ENCODE data around the gene BRD8. TPM values are rescaled to one million over a fixed set of nuclear protein-coding genes. Genes with fewer than 3 reads are reported as not detected.
"Not testable (repeated sequence)": the region's sequence is repeated elsewhere in the genome, so short reads cannot be mapped to it uniquely, and the experiment has no call there.

The BRD8 gene
- total RNA-seq, 2 donors from 2014 or later: 66.8 to 94.7 TPM

GRCh38 chr5:138180841-138181240 lies 2.4 kb upstream of the BRD8 start:
- peaks cover 7 to 15% of the 10 kb centered on the region in 2 donors for H3K36me3 Mint-ChIP-seq (ENCODE audit: insufficient read depth in 2 of 2)
- H3K9me3 Mint-ChIP-seq: no peaks in the 10 kb centered on the region
- H3K4me3 Mint-ChIP-seq: no peak overlapping the region
- peaks cover 23% of the 10 kb centered on the region for H3K4me1 Mint-ChIP-seq (ENCODE audit: low read depth)
- ATAC-seq (replicated peaks in 1 of 2): no peak
- no peaks in the 10 kb centered on the region for H3K27me3 Mint-ChIP-seq (ENCODE audit: low read depth)
- no peak overlapping the region for H3K27ac Mint-ChIP-seq
- DNase-seq: no peak

GRCh38 chr5:138180183-138180782 lies 1.9 kb upstream of the BRD8 start:
- Mint-ChIP-seq H3K27me3 (ENCODE audit: low read depth) (no peaks in the 10 kb centered on the region), H3K36me3 (ENCODE audit: insufficient read depth in 2 of 2) (peaks cover 7 to 16% of the 10 kb centered on the region in 2 donors), H3K4me1 (ENCODE audit: low read depth) (peaks cover 23% of the 10 kb centered on the region), H3K27ac (no peak overlapping the region), H3K4me3 (no peak overlapping the region), H3K9me3 (no peaks in the 10 kb centered on the region)
- no peak for ATAC-seq (replicated peaks in 1 of 2)
- DNase-seq: peak in 1 of 2 donors; percentile 11

DNA sequence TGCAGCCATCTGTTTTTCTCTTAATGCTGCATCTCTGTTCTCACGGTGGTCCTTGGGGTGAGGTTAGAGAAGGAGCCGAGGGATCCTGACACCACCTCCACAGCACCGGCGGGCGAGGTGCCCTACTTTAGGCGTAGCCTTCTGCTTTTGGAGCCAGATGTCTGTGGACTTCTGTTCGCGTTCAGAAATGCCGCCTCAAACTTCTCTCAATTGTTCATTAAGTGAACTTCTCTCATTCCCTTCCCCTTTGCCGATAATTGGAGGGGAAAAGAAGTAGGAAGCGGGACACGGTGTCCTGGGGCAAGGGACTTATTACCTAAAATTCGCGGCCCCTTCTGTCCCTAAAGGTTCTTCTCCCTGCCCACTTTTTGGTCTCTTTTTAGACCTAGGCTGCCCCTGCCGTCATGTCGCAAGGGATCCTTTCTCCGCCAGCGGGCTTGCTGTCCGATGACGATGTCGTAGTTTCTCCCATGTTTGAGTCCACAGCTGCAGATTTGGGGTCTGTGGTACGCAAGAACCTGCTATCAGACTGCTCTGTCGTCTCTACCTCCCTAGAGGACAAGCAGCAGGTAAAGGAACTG lies 937 bp upstream of the BRD8 start:
- H3K36me3 Mint-ChIP-seq (ENCODE audit: insufficient read depth in 2 of 2): peaks cover 7 to 12% of the 10 kb centered on the region in 2 donors
- H3K9me3 Mint-ChIP-seq: no peaks in the 10 kb centered on the region
- no peak for ATAC-seq (replicated peaks in 1 of 2)
- H3K4me1 Mint-ChIP-seq (ENCODE audit: low read depth): peaks cover 23% of the 10 kb centered on the region
- H3K27ac Mint-ChIP-seq: no peak overlapping the region
- no peak overlapping the region for H3K4me3 Mint-ChIP-seq
- H3K27me3 Mint-ChIP-seq (ENCODE audit: low read depth): no peaks in the 10 kb centered on the region
- peak; percentile 12 to 17 for DNase-seq

DNA sequence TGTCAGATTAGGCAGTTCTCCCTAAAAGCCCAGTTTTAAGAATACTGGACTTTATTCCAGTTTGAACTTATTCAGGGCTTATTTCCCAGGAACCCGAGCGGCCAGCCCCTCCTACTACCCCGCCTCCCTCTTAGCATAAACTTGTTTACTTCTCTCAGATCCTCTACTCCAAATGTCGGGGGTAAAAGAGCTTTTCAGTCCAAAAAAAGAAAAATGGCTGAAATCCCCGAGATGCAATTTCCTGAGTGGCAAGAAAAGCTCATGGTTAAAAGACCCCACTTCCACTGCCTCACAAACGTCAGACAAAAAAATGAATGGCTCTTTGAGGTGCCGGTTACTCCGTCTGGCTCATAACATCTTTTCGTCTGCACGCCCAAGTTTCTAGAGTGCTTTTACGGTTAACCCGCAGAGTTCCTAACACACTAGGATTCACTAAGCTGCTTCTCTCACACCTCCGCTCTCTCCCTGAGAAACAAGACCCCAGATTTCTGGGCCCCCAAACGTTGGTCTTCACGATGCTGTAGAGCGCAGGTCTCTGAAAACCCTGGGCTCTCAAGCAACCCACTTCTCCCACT lies 402 bp downstream of the BRD8 start:
- peak in 1 of 2 donors; percentile 23 for ATAC-seq (replicated peaks in 1 of 2)
- Mint-ChIP-seq H3K27me3 (ENCODE audit: low read depth) (no peaks in the 10 kb centered on the region), H3K36me3 (ENCODE audit: insufficient read depth in 2 of 2) (peaks cover 11 to 15% of the 10 kb centered on the region in 2 donors)

DNA sequence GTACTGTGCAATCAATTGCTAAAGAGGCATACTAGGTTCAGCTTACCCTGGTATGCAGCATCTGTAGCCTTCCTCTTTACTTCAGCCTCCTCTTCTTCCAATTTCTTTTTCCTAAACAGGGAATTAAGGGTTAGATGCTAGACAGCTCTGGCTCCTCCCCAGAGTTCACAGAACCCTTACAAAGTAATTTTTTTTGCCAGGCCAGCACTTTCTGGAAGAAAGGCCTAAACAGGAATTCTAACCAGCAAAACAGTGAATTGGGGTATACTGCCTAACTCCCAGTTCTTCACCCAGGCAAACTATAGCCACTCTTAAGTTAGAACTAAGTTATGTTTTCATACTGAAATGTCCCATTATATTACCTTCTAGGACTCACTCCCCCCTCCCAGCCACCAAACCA lies 8.1 kb downstream of the BRD8 start:
- DNase-seq: no peak
- no peak for ATAC-seq (replicated peaks in 1 of 2)
- H3K4me3 Mint-ChIP-seq: no peak overlapping the region
- no peaks in the 10 kb centered on the region for H3K27me3 Mint-ChIP-seq (ENCODE audit: low read depth)
- H3K27ac Mint-ChIP-seq: no peak overlapping the region
- peaks cover 14 to 28% of the 10 kb centered on the region in 2 donors for H3K36me3 Mint-ChIP-seq (ENCODE audit: insufficient read depth in 2 of 2)
- no peaks in the 10 kb centered on the region for H3K9me3 Mint-ChIP-seq
- no peaks in the 10 kb centered on the region for H3K4me1 Mint-ChIP-seq (ENCODE audit: low read depth)

More for the DNA sequence above, 402 bp downstream of the BRD8 start:
- Mint-ChIP-seq H3K27ac (no peak overlapping the region), H3K4me1 (ENCODE audit: low read depth) (peaks cover 23% of the 10 kb centered on the region), H3K9me3 (no peaks in the 10 kb centered on the region), H3K4me3 (no peak overlapping the region)
- DNase-seq: peak; percentile 30 to 36

DNA sequence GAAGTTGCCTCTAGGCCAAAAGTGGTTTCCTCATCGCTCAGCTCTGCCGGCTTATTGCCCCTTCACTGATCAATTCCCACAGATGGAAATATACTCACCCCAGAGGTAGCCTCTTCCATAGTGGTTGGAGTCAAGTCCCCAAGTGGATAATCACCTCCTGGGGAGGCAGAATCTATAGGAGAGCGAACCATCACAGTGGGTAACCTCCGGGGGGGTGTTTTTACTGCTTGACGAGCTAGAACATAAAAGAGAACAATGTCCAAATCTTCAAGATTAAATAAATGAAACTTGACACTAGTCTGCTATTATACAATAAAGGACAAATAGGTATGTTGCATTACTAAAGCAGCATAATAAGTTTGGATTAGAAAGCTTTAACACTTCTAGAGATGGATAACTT lies 9.3 kb downstream of the BRD8 start:
- ATAC-seq (replicated peaks in 1 of 2) (no peak), DNase-seq (no peak)
- no peak overlapping the region for H3K27ac Mint-ChIP-seq
- H3K9me3 Mint-ChIP-seq: no peaks in the 10 kb centered on the region
- peaks cover 22 to 33% of the 10 kb centered on the region in 2 donors for H3K36me3 Mint-ChIP-seq (ENCODE audit: insufficient read depth in 2 of 2)
- H3K4me3 Mint-ChIP-seq: no peak overlapping the region
- no peaks in the 10 kb centered on the region for H3K4me1 Mint-ChIP-seq (ENCODE audit: low read depth)
- H3K27me3 Mint-ChIP-seq (ENCODE audit: low read depth): no peaks in the 10 kb centered on the region

- Mint-ChIP-seq H3K36me3 (ENCODE audit: insufficient read depth in 2 of 2) (peaks cover 28 to 48% of the 10 kb centered on the region in 2 donors), H3K4me1 (ENCODE audit: low read depth) (no peaks in the 10 kb centered on the region), H3K27ac (peak overlapping the region; percentile 46), H3K4me3 (no peak overlapping the region), H3K27me3 (ENCODE audit: low read depth) (no peaks in the 10 kb centered on the region), H3K9me3 (no peaks in the 10 kb centered on the region)
- ATAC-seq (replicated peaks in 1 of 2): no peak
- DNase-seq: no peak
These were observed 14.7 kb downstream of the BRD8 start for GRCh38 chr5:138163721-138164120.

DNA sequence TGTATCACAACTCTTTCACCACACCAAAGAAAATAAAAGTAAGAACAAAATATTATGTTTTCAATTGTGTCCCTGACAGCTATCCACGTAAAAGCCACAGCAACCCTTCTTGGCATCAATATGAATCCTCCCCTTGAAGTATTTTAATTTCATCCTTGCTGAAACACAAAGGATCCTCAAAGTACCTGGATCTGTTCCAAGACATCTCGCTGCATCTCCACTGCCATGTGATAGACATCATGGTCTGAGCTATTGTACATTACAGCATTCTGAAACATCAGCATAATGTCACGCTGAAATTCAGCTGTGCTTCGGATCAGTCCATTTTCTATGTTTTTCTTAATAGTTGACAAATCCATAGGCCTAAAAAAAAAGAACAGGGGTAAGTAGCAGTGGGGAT lies 17.7 kb downstream of the BRD8 start:
- no peaks in the 10 kb centered on the region for H3K4me1 Mint-ChIP-seq (ENCODE audit: low read depth)
- H3K27ac Mint-ChIP-seq: no peak overlapping the region
- no peak for DNase-seq
- no peak overlapping the region for H3K4me3 Mint-ChIP-seq
- no peaks in the 10 kb centered on the region for H3K27me3 Mint-ChIP-seq (ENCODE audit: low read depth)
- no peak for ATAC-seq (replicated peaks in 1 of 2)
- H3K9me3 Mint-ChIP-seq: no peaks in the 10 kb centered on the region
- peaks cover 26 to 48% of the 10 kb centered on the region in 2 donors for H3K36me3 Mint-ChIP-seq (ENCODE audit: insufficient read depth in 2 of 2)

- Mint-ChIP-seq H3K9me3 (no peaks in the 10 kb centered on the region), H3K27ac (no peak overlapping the region), H3K36me3 (ENCODE audit: insufficient read depth in 2 of 2) (peaks cover 19 to 42% of the 10 kb centered on the region in 2 donors), H3K27me3 (ENCODE audit: low read depth) (no peaks in the 10 kb centered on the region), H3K4me1 (ENCODE audit: low read depth) (no peaks in the 10 kb centered on the region), H3K4me3 (no peak overlapping the region)
- no peak for ATAC-seq (replicated peaks in 1 of 2)
- no peak for DNase-seq
These were observed 18.8 kb downstream of the BRD8 start for GRCh38 chr5:138159666-138160065.

DNA sequence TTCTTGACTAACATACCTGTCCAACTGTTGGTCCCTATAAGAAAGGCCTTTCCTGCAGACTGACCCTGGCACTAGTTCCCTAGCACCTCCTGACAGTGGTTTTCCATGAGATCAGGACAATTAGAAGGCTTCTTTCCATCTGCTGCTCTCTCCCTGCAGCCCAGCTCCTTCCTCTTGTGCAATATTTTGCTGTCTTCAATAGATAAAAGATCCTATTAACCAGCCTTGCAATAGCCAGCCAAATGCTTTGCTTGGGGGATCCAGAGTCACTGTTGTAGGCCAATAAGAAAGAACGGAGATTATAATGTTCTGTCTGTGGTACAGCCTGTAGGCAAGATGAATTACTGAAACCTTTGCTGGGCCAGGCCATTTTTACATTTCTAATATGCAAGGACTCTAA lies 20.8 kb downstream of the BRD8 start:
- no peak overlapping the region for H3K27ac Mint-ChIP-seq
- no peaks in the 10 kb centered on the region for H3K4me1 Mint-ChIP-seq (ENCODE audit: low read depth)
- DNase-seq: no peak
- no peaks in the 10 kb centered on the region for H3K9me3 Mint-ChIP-seq
- H3K27me3 Mint-ChIP-seq (ENCODE audit: low read depth): no peaks in the 10 kb centered on the region
- H3K4me3 Mint-ChIP-seq: no peak overlapping the region
- H3K36me3 Mint-ChIP-seq (ENCODE audit: insufficient read depth in 2 of 2): peaks cover 7 to 28% of the 10 kb centered on the region in 2 donors
- ATAC-seq (replicated peaks in 1 of 2): no peak

GRCh38 chr5:138155977-138156376 lies 22.5 kb downstream of the BRD8 start:
- DNase-seq; H3K27me3 Mint-ChIP-seq (ENCODE audit: low read depth); H3K4me3 Mint-ChIP-seq; H3K4me1 Mint-ChIP-seq (ENCODE audit: low read depth); ATAC-seq (replicated peaks in 1 of 2); H3K27ac Mint-ChIP-seq; H3K9me3 Mint-ChIP-seq: not testable (repeated sequence)
- H3K36me3 Mint-ChIP-seq (ENCODE audit: insufficient read depth in 2 of 2): peaks cover 7 to 27% of the 10 kb centered on the region in 2 donors

GRCh38 chr5:138149530-138149929 lies 28.9 kb downstream of the BRD8 start:
- no peaks in the 10 kb centered on the region for H3K27me3 Mint-ChIP-seq (ENCODE audit: low read depth)
- H3K36me3 Mint-ChIP-seq (ENCODE audit: insufficient read depth in 2 of 2): no peaks in the 10 kb centered on the region
- no peaks in the 10 kb centered on the region for H3K9me3 Mint-ChIP-seq
- no peak overlapping the region for H3K4me3 Mint-ChIP-seq
- H3K27ac Mint-ChIP-seq: no peak overlapping the region
- H3K4me1 Mint-ChIP-seq (ENCODE audit: low read depth): no peaks in the 10 kb centered on the region
- DNase-seq (no peak), ATAC-seq (replicated peaks in 1 of 2) (no peak)

- no peaks in the 10 kb centered on the region for H3K36me3 Mint-ChIP-seq (ENCODE audit: insufficient read depth in 2 of 2)
- ATAC-seq (replicated peaks in 1 of 2) (no peak), DNase-seq (no peak)
- H3K4me1 Mint-ChIP-seq (ENCODE audit: low read depth): no peaks in the 10 kb centered on the region
- no peaks in the 10 kb centered on the region for H3K9me3 Mint-ChIP-seq
- no peak overlapping the region for H3K4me3 Mint-ChIP-seq
- no peaks in the 10 kb centered on the region for H3K27me3 Mint-ChIP-seq (ENCODE audit: low read depth)
- no peak overlapping the region for H3K27ac Mint-ChIP-seq
These were observed 29.6 kb downstream of the BRD8 start for GRCh38 chr5:138148811-138149210.

DNA sequence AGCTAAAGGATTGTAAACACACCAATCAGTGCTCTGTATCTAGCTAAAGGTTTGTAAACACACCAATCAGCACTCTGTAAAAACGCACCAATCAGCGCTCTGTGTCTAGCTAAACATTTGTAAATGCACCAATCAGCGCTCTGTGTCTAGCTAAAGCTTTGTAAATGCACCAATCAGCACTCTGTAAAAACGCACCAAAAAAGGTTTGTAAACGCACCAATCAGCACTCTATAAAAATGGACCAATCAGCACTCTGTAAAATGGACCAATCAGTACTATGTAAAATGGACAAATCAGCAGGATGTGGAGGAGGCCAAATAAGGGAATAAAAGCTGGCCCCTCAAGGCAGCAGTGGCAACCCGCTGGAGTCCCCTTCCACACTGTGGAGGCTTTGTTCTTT lies 34.9 kb downstream of the BRD8 start:
- not testable (repeated sequence) for H3K4me3 Mint-ChIP-seq; H3K9me3 Mint-ChIP-seq; H3K27ac Mint-ChIP-seq; DNase-seq; H3K4me1 Mint-ChIP-seq (ENCODE audit: low read depth); ATAC-seq (replicated peaks in 1 of 2); H3K36me3 Mint-ChIP-seq (ENCODE audit: insufficient read depth in 2 of 2); H3K27me3 Mint-ChIP-seq (ENCODE audit: low read depth)

Data from activated T-cell treated with anti-CD3 and anti-CD28 coated beads, Interleukin-2, amount 50 U/mL, for 72 hours (primary cell).